GM23248 (cell line): Measurements from ENCODE around the gene LURAP1L.

ENCODE experiments used
- EZH2 ChIP-seq: fragments of 200-600 bp; sonication (generic); IDR thresholded peaks from 2 replicates; pipeline ENCODE4 v1.6.1; 2018; ENCODE audit warnings: antibody characterized with exemption, mild to moderate bottlenecking; ENCODE audit not compliant: insufficient read depth, poor library complexity, severe bottlenecking
- EZH2phosphoT487 ChIP-seq: fragments of 200-600 bp; sonication (generic); IDR thresholded peaks from 2 replicates; pipeline ENCODE4 v1.6.1; 2018; ENCODE audit warnings: antibody characterized with exemption, moderate library complexity, mild to moderate bottlenecking, low read depth; ENCODE audit not compliant: insufficient read depth

- TF ChIP-seq EZH2phosphoT487 (no peak), EZH2 (no peak)
Observed at GRCh38 chr9:12811935-12812334, 37.1 kb downstream of the LURAP1L start.
